Type B pancreatic cell (in vitro differentiated cells): ENCODE data around the gene TCP11L1. TPM values are rescaled to one million over a fixed set of nuclear protein-coding genes. Genes with fewer than 3 reads are reported as not detected.
A peak's percentile ranks its signal among the peaks of the same experiment; 100 is the strongest.

Experiments
- DNase-seq: peaks from one replicate; pipeline ENCODE4 v3.0.0; 2021; ENCODE audit warnings: mixed read lengths; ENCODE audit not compliant: unreplicated experiment; ENCODE audit errors: extremely low spot score
- H3K27ac Mint-ChIP-seq: 2 replicates; pipeline ENCODE4 v1.8.0; 2021; ENCODE audit warnings: mild to moderate bottlenecking, mixed read lengths
- H3K27me3 Mint-ChIP-seq: 2 replicates; pipeline ENCODE4 v1.8.0; 2021; ENCODE audit warnings: mixed read lengths
- H3K36me3 Mint-ChIP-seq: 2 replicates; pipeline ENCODE4 v1.8.0; 2021; ENCODE audit warnings: mixed read lengths
- H3K4me1 Mint-ChIP-seq: one replicate; pipeline ENCODE4 v1.8.0; 2021; ENCODE audit warnings: mixed read lengths; ENCODE audit not compliant: unreplicated experiment
- H3K4me3 Mint-ChIP-seq: 2 replicates; pipeline ENCODE4 v1.8.0; 2021; ENCODE audit warnings: mild to moderate bottlenecking, mixed read lengths
- H3K9me3 Mint-ChIP-seq: 2 replicates; pipeline ENCODE4 v1.8.0; 2021; ENCODE audit warnings: mixed read lengths
- CTCF ChIP-seq: fragments of 200-600 bp; sonication (generic); conservative IDR thresholded peaks from 2 replicates; pipeline ENCODE4 v1.5.0; 2021; ENCODE audit warnings: antibody characterized with exemption, mild to moderate bottlenecking
- long read RNA-seq: library from polyadenylated mRNA; unstranded; transcript quantifications from one replicate; pipeline ENCODE4 v2.0.0, GENCODE V29; 2020
- total RNA-seq: library from RNA; stranded (reverse); gene quantifications from 2 replicates; pipeline ENCODE4 v1.2.1, GENCODE V29; 2021; ENCODE audit warnings: low replicate concordance

Gene TCP11L1
- 15.5 and 17.0 TPM in 2 replicates for total RNA-seq
- long read RNA-seq, transcript TCP11L1-201 (10 exons, 2,817 nt): major isoform, 7 of 14 reads
- long read RNA-seq, partial matches to known transcripts: 3 of 14 reads
- long read RNA-seq, other reads (novel, unspliced or antisense): 4 of 14 reads

- Mint-ChIP-seq H3K36me3 (peaks cover 10% of the 10 kb centered on the region), H3K4me1 (peaks cover 12% of the 10 kb centered on the region), H3K4me3 (peak within 1 kb of the TSS; percentile 96), H3K9me3 (no peaks in the 10 kb centered on the region), H3K27me3 (no peaks in the 10 kb centered on the region), H3K27ac (peak within 1 kb of the TSS; percentile 97)
- no peak for TF ChIP-seq CTCF
- DNase-seq: peak; percentile 92
Measured at GRCh38 chr11:33039274-33040032, at the start of gene TCP11L1. Gene TCP11L1, plus strand, starts transcription at chr11:33039572. Its CDS starts 4,202 bp downstream, at chr11:33043774.

GRCh38 chr11:32990481-32990880 lies 48.9 kb upstream of the TCP11L1 start:
- TF ChIP-seq CTCF: no peak
- Mint-ChIP-seq H3K27ac (no peak overlapping the region), H3K4me1 (no peaks in the 10 kb centered on the region), H3K9me3 (peaks cover 10% of the 10 kb centered on the region), H3K4me3 (no peak overlapping the region), H3K27me3 (no peaks in the 10 kb centered on the region), H3K36me3 (no peaks in the 10 kb centered on the region)
- no peak for DNase-seq

DNA sequence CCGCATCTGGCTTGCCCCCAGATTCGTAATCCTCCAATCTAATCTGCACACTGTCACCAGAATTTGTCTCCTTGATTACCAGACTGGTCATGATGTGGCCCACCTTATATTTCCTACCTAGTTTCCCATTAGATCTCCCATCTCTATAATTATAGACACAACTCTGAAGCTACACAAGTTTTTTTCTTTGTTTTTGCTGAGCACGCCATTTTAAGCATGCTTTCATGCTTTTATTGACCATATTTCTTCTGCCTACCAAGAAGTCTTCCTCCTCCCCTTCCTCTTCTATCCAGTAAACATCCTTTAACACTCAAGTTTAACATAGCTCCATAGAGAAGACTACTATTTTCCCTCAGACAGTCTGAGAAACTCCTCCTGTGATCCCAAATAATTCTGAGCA lies 47.9 kb upstream of the TCP11L1 start:
- H3K4me3 Mint-ChIP-seq: no peak overlapping the region
- no peak for TF ChIP-seq CTCF
- DNase-seq: no peak
- no peaks in the 10 kb centered on the region for H3K4me1 Mint-ChIP-seq
- no peaks in the 10 kb centered on the region for H3K36me3 Mint-ChIP-seq
- peaks cover 10% of the 10 kb centered on the region for H3K9me3 Mint-ChIP-seq
- H3K27me3 Mint-ChIP-seq: peaks cover 9% of the 10 kb centered on the region
- H3K27ac Mint-ChIP-seq: no peak overlapping the region

DNA sequence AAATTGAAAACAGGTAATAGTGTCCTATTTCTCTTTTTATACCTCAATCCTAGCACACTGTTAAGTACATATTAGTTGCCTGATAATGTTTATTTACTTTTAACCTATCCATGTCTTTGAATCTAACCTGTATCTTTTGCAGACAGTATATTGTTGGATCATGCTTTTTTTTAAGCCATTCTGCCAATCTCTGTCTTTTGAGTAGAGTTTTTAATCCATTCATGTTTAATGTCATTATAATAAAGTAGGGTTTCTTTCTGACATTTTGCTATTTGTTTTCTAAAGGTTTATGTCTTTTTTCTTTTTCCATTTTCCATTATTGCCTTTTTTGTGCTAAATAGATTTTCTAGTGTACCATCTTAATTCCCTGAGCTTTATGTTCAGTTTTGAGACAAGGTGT lies 47.5 kb upstream of the TCP11L1 start:
- H3K4me3 Mint-ChIP-seq: no peak overlapping the region
- peaks cover 10% of the 10 kb centered on the region for H3K9me3 Mint-ChIP-seq
- no peak overlapping the region for H3K27ac Mint-ChIP-seq
- H3K27me3 Mint-ChIP-seq: peaks cover 13% of the 10 kb centered on the region
- no peaks in the 10 kb centered on the region for H3K36me3 Mint-ChIP-seq
- H3K4me1 Mint-ChIP-seq: no peaks in the 10 kb centered on the region
- TF ChIP-seq CTCF: no peak
- no peak for DNase-seq

- Mint-ChIP-seq H3K36me3 (no peaks in the 10 kb centered on the region), H3K4me3 (no peak overlapping the region), H3K27me3 (peaks cover 24% of the 10 kb centered on the region), H3K4me1 (no peaks in the 10 kb centered on the region), H3K9me3 (peaks cover 8% of the 10 kb centered on the region), H3K27ac (no peak overlapping the region)
- DNase-seq: no peak
- no peak for TF ChIP-seq CTCF
Measured at GRCh38 chr11:33000181-33000580, 39.2 kb upstream of the TCP11L1 start.
